Renal pelvis (tissue), 4 donors: ENCODE results near the gene B3GLCT. TPM values are rescaled to one million over a fixed set of nuclear protein-coding genes. Genes with fewer than 3 reads are reported as not detected.
"Not testable (repeated sequence)": the region's sequence is repeated elsewhere in the genome, so short reads cannot be mapped to it uniquely, and the experiment has no call there.

Source experiments
- DNase-seq: peaks from one replicate; pipeline ENCODE4 v3.0.0-alpha.2; 2013
- polyA plus RNA-seq, 3 donors: library from polyadenylated mRNA; unstranded; fragments of 120-200 nt; gene quantifications; one replicate each; pipeline ENCODE4 v1.2.1, GENCODE V29; 2013; ENCODE audit not compliant: insufficient read length in 3 of 3

The B3GLCT gene
- polyA plus RNA-seq, 3 donors, result 16.7 to 22.1 (median 16.8) TPM

GRCh38 chr13:31216916-31217315, 17.1 kb downstream of the B3GLCT start:
- not testable (repeated sequence) for DNase-seq

GRCh38 chr13:31219909-31220598, 20.3 kb downstream of the B3GLCT start:
- DNase-seq, result no peak

- no peak for DNase-seq
These were observed 21.3 kb downstream of the B3GLCT start for GRCh38 chr13:31221057-31221456.

GRCh38 chr13:31223215-31223614, 23.4 kb downstream of the B3GLCT start:
- no peak for DNase-seq

- no peak for DNase-seq
These were observed 23.9 kb downstream of the B3GLCT start for GRCh38 chr13:31223640-31224039.

GRCh38 chr13:31224174-31224669, 24.4 kb downstream of the B3GLCT start:
- DNase-seq, result no peak

GRCh38 chr13:31224963-31225559, 25.3 kb downstream of the B3GLCT start:
- DNase-seq, result no peak

- no peak for DNase-seq
These were observed 26.4 kb downstream of the B3GLCT start for GRCh38 chr13:31225998-31226675.

- DNase-seq, result no peak
These were observed 27.3 kb downstream of the B3GLCT start for GRCh38 chr13:31227063-31227462.

- no peak for DNase-seq
These were observed 28.1 kb downstream of the B3GLCT start for GRCh38 chr13:31227870-31228269.

- no peak for DNase-seq
These were observed 35.0 kb downstream of the B3GLCT start for GRCh38 chr13:31234729-31235128.

GRCh38 chr13:31236211-31236786, 36.5 kb downstream of the B3GLCT start:
- peak; percentile 39 for DNase-seq

- DNase-seq, result no peak
These were observed 41.1 kb downstream of the B3GLCT start for GRCh38 chr13:31240921-31241320.

GRCh38 chr13:31242367-31242766, 42.6 kb downstream of the B3GLCT start:
- DNase-seq, result no peak

- peak; percentile 53 for DNase-seq
These were observed 43.1 kb downstream of the B3GLCT start for GRCh38 chr13:31242916-31243315.

- no peak for DNase-seq
These were observed 46.0 kb downstream of the B3GLCT start for GRCh38 chr13:31245598-31246373.

GRCh38 chr13:31246918-31247317, 47.1 kb downstream of the B3GLCT start:
- DNase-seq, result no peak

- DNase-seq, result no peak
These were observed 48.6 kb downstream of the B3GLCT start for GRCh38 chr13:31248361-31248760.

GRCh38 chr13:31248965-31249539, 49.3 kb downstream of the B3GLCT start:
- DNase-seq, result no peak

GRCh38 chr13:31250435-31250834, 50.7 kb downstream of the B3GLCT start:
- no peak for DNase-seq

GRCh38 chr13:31261241-31261640, 61.5 kb downstream of the B3GLCT start:
- no peak for DNase-seq
